H1 (cell line): ENCODE measurements around the gene RUNX1. TPM values are rescaled to one million over a fixed set of nuclear protein-coding genes. Genes with fewer than 3 reads are reported as not detected.

Source experiments
- CTCF ChIA-PET: fragments of 300-600 bp; sonication (Branson Sonifier 250); formaldehyde crosslinking; loops from one replicate; lab custom pipeline; 2021; ENCODE audit not compliant: partially characterized antibody; lab: Charles Lee
- POLR2A ChIA-PET: fragments of 300-600 bp; sonication (Branson Sonifier 250); formaldehyde crosslinking; loops from one replicate; lab custom pipeline; 2021; ENCODE audit warnings: inconsistent platforms; ENCODE audit not compliant: partially characterized antibody; lab: Charles Lee
- DNase-seq, 2 experiments: peaks; one replicate each; pipeline versions ENCODE4 v3.0.0 to v3.0.0-alpha.2; 2010 to 2022; ENCODE audit warnings: low spot score in 2 of 2, low read depth in 1 of 2, mixed read lengths in 1 of 2
- FAIRE-seq: peaks from 2 replicates; lab custom pipeline; 2011; peaks lifted over from hg19 to GRCh38; lab: Jason Lieb, UNC
- H2AFZ ChIP-seq: 2 replicates; pipeline ENCODE4 v1.8.1; 2012; ENCODE audit warnings: low read length, inconsistent platforms
- H2AK5ac ChIP-seq: 2 replicates; pipeline ENCODE4 v1.6.1; 2013; ENCODE audit warnings: low read depth, low read length
- H2BK120ac ChIP-seq: replicated peaks from 2 replicates; pipeline ENCODE3; 2013; ENCODE audit warnings: low read depth, low read length, inconsistent platforms
- H2BK12ac ChIP-seq: 2 replicates; pipeline ENCODE4 v1.6.1; 2013; ENCODE audit warnings: low read depth, low read length
- H2BK15ac ChIP-seq: 2 replicates; pipeline ENCODE4 v1.6.1; 2013; ENCODE audit warnings: low read length
- H2BK20ac ChIP-seq: 2 replicates; pipeline ENCODE4 v1.6.1; 2013; ENCODE audit warnings: low read length
- H2BK5ac ChIP-seq: 2 replicates; pipeline ENCODE4 v1.6.1; 2013; ENCODE audit warnings: low read depth, low read length
- H3K14ac ChIP-seq: 2 replicates; pipeline ENCODE4 v1.6.1; 2013; ENCODE audit warnings: inconsistent platforms; ENCODE audit not compliant: insufficient read length
- H3K18ac ChIP-seq: 2 replicates; pipeline ENCODE4 v1.6.1; 2013; ENCODE audit warnings: low read length; ENCODE audit errors: extremely low read depth
- H3K23ac ChIP-seq: 2 replicates; pipeline ENCODE4 v1.6.1; 2013; ENCODE audit warnings: inconsistent platforms; ENCODE audit not compliant: insufficient read length
- H3K23me2 ChIP-seq: 2 replicates; pipeline ENCODE4 v1.6.1; 2013; ENCODE audit warnings: low read depth, low read length
- H3K27ac ChIP-seq: 2 replicates; pipeline ENCODE4 v1.6.1; 2011; ENCODE audit warnings: low read depth, low read length, inconsistent platforms
- H3K27me3 ChIP-seq, 4 experiments: replicated peaks in 1 of 4; 1 replicate in 1 of 4; 2 replicates in 3 of 4; pipeline versions ENCODE4 v1.6.1 to v1.8.1; 2011 to 2013; ENCODE audit warnings: low read length in 3 of 4, mild to moderate bottlenecking in 3 of 4, inconsistent platforms in 2 of 4, mixed read lengths in 2 of 4, moderate library complexity in 1 of 4; ENCODE audit not compliant: control insufficient read depth in 3 of 4, insufficient read depth in 3 of 4; ENCODE audit errors: extremely low read depth in 1 of 4
- H3K36me3 ChIP-seq, 4 experiments: 2 replicates each; pipeline versions ENCODE4 v1.6.1 to v1.8.1; 2011 to 2013; ENCODE audit warnings: mild to moderate bottlenecking in 4 of 4, low read length in 3 of 4, moderate library complexity in 2 of 4, control low read depth in 1 of 4, inconsistent platforms in 1 of 4; ENCODE audit not compliant: insufficient read depth in 4 of 4, control insufficient read depth in 2 of 4
- H3K4ac ChIP-seq: replicated peaks from 2 replicates; pipeline ENCODE3; 2013; ENCODE audit warnings: low read length, low read depth, mixed read lengths, inconsistent platforms; ENCODE audit not compliant: insufficient read length
- H3K4me1 ChIP-seq, 4 experiments: replicated peaks in 1 of 4; 1 replicate in 1 of 4; 2 replicates in 3 of 4; pipeline versions ENCODE4 v1.6.1 to v1.8.1; 2011 to 2013; ENCODE audit warnings: low read length in 3 of 4, inconsistent platforms in 2 of 4, mixed read lengths in 1 of 4; ENCODE audit not compliant: insufficient read depth in 4 of 4, control insufficient read depth in 3 of 4
- H3K4me2 ChIP-seq, 2 experiments: 2 replicates each; pipeline versions ENCODE4 v1.6.1 to v1.8.1; 2011 to 2013; ENCODE audit warnings: low read depth in 2 of 2, low read length in 2 of 2, control low read depth in 1 of 2, inconsistent platforms in 1 of 2, mild to moderate bottlenecking in 1 of 2; ENCODE audit not compliant: insufficient read depth in 1 of 2
- H3K4me3 ChIP-seq, 4 experiments: fragments of 200-600, 300-600 bp in 1 of 4; sonication (generic), shearing (Covaris generic), sonication (Bioruptor Twin) in 1 of 4; 2 replicates each; pipeline versions ENCODE4 v1.5.1 to v1.8.1; 2011 to 2016; ENCODE audit warnings: low read length in 4 of 4, low read depth in 3 of 4, control low read depth in 2 of 4, inconsistent platforms in 2 of 4, mild to moderate bottlenecking in 2 of 4, mixed read lengths in 1 of 4, moderate library complexity in 1 of 4; ENCODE audit not compliant: insufficient read depth in 2 of 4; ENCODE audit errors: extremely low read depth in 1 of 4
- H3K56ac ChIP-seq: replicated peaks from 2 replicates; pipeline ENCODE3; 2013; ENCODE audit warnings: low read depth, mild to moderate bottlenecking, mixed read lengths, low read length, inconsistent platforms; ENCODE audit not compliant: insufficient read length
- H3K79me1 ChIP-seq: 2 replicates; pipeline ENCODE4 v1.6.1; 2013; ENCODE audit warnings: low read depth, low read length, control low read depth
- H3K79me2 ChIP-seq, 2 experiments: 2 replicates each; pipeline versions ENCODE4 v1.6.1 to v1.8.1; 2012 to 2013; ENCODE audit warnings: low read length in 2 of 2, mild to moderate bottlenecking in 2 of 2, inconsistent platforms in 1 of 2; ENCODE audit not compliant: insufficient read depth in 2 of 2, control insufficient read depth in 1 of 2
- H3K9ac ChIP-seq, 4 experiments: replicated peaks in 1 of 4; 1 replicate in 1 of 4; 2 replicates in 3 of 4; pipeline versions ENCODE4 v1.6.1 to v1.8.1; 2011 to 2013; ENCODE audit warnings: low read depth in 3 of 4, low read length in 3 of 4, control low read depth in 2 of 4, mild to moderate bottlenecking in 2 of 4, moderate library complexity in 2 of 4, inconsistent platforms in 1 of 4; ENCODE audit errors: extremely low read depth in 1 of 4
- H3K9me3 ChIP-seq, 2 experiments: 2 replicates each; pipeline versions ENCODE4 v1.6.1 to v1.8.1; 2012 to 2013; ENCODE audit warnings: mild to moderate bottlenecking in 2 of 2, moderate library complexity in 2 of 2, control low read depth in 1 of 2, inconsistent platforms in 1 of 2, low read depth in 1 of 2, low read length in 1 of 2, mixed read lengths in 1 of 2; ENCODE audit not compliant: insufficient read depth in 2 of 2
- H4K20me1 ChIP-seq, 2 experiments: replicated peaks in 1 of 2; 2 replicates each; pipeline versions ENCODE3 to v1.8.1; 2011 to 2013; ENCODE audit warnings: inconsistent platforms in 2 of 2, low read length in 2 of 2, mild to moderate bottlenecking in 1 of 2; ENCODE audit not compliant: insufficient read depth in 2 of 2, control insufficient read depth in 1 of 2
- H4K5ac ChIP-seq: 2 replicates; pipeline ENCODE4 v1.6.1; 2013; ENCODE audit warnings: low read length, low read depth, mixed read lengths, inconsistent platforms; ENCODE audit not compliant: insufficient read length
- H4K8ac ChIP-seq: 2 replicates; pipeline ENCODE4 v1.8.0; 2013; ENCODE audit warnings: mild to moderate bottlenecking, moderate library complexity, low read length, inconsistent platforms; ENCODE audit not compliant: insufficient read depth; ENCODE audit errors: extremely low read depth
- H4K91ac ChIP-seq: replicated peaks from 2 replicates; pipeline ENCODE3; 2013; ENCODE audit warnings: low read length, mixed read lengths, inconsistent platforms; ENCODE audit not compliant: insufficient read length
- CHD1 ChIP-seq: IDR thresholded peaks from 2 replicates; pipeline ENCODE4 v1.6.1; 2012; ENCODE audit warnings: low read depth, low read length, improper control_type of control experiment
- CTBP2 ChIP-seq: IDR thresholded peaks from 2 replicates; pipeline ENCODE4 v1.7.0; 2011; ENCODE audit warnings: borderline replicate concordance, mild to moderate bottlenecking, moderate library complexity, mixed read lengths, low read length; ENCODE audit not compliant: insufficient read depth, insufficient read length
- EZH2 ChIP-seq: fragments of 200-600 bp; sonication (generic); IDR thresholded peaks from 2 replicates; pipeline ENCODE4 v1.7.1; 2012; ENCODE audit warnings: low read depth, mild to moderate bottlenecking, moderate library complexity, low read length, inconsistent platforms; ENCODE audit not compliant: severe bottlenecking
- FOSL1 ChIP-seq: IDR thresholded peaks from 2 replicates; pipeline ENCODE4 v1.6.1; 2011; ENCODE audit warnings: mild to moderate bottlenecking, low read depth, low read length, moderate library complexity; ENCODE audit not compliant: insufficient read depth
- KDM1A ChIP-seq: fragments of 200-600, 300-600 bp; sonication (generic); IDR thresholded peaks from 2 replicates; pipeline ENCODE4 v1.7.1; 2016; ENCODE audit warnings: mild to moderate bottlenecking, low read length, borderline replicate concordance
- KDM5A ChIP-seq: fragments of 200-600 bp; IDR thresholded peaks from 2 replicates; pipeline ENCODE4 v1.7.1; 2012; ENCODE audit warnings: mild to moderate bottlenecking, low read length, inconsistent platforms, mixed read lengths
- MAFK ChIP-seq: IDR thresholded peaks from 2 replicates; pipeline ENCODE4 v1.6.1; 2012; ENCODE audit warnings: low read depth, mild to moderate bottlenecking, improper control_type of control experiment, low read length
- POU5F1 ChIP-seq: IDR thresholded peaks from 2 replicates; pipeline ENCODE4 v1.6.1; 2011; ENCODE audit warnings: low read depth, mild to moderate bottlenecking, low read length, moderate library complexity
- SAP30 ChIP-seq: fragments of 300-600 bp; sonication (generic); IDR thresholded peaks from 2 replicates; pipeline ENCODE4 v1.7.1; 2012; ENCODE audit warnings: low read length, moderate library complexity, mild to moderate bottlenecking, inconsistent platforms; ENCODE audit not compliant: insufficient read depth, insufficient replicate concordance
- SP1 ChIP-seq: IDR thresholded peaks from 2 replicates; pipeline ENCODE4 v1.6.1; 2011; ENCODE audit warnings: low read depth, low read length
- TCF12 ChIP-seq: IDR thresholded peaks from 2 replicates; pipeline ENCODE4 v1.6.1; 2011; ENCODE audit warnings: low read depth, mild to moderate bottlenecking, low read length
- YY1 ChIP-seq: IDR thresholded peaks from 2 replicates; pipeline ENCODE4 v1.6.1; 2011; ENCODE audit warnings: low read depth, mild to moderate bottlenecking, low read length
- ZNF274 ChIP-seq: IDR thresholded peaks from 2 replicates; pipeline ENCODE4 v1.7.0; 2012; ENCODE audit warnings: low read length, borderline replicate concordance; ENCODE audit errors: extremely low read depth
- WGBS, 2 experiments: shearing (Covaris generic) in 1 of 2; methylation state at CpG; one replicate each; pipeline versions ENCODE4 v1.1.6 to v1.1.7; 2013 to 2015; ENCODE audit warnings: low lambda C conversion rate in 2 of 2, mixed read lengths in 2 of 2, inconsistent platforms in 1 of 2, low coverage in 1 of 2, missing lambda C conversion rate in 1 of 2; ENCODE audit not compliant: insufficient replicate concordance in 2 of 2, insufficient coverage in 1 of 2, insufficient read length in 1 of 2; ENCODE audit errors: extremely low coverage in 1 of 2, missing lambda C conversion rate in 1 of 2; 5-methylcytosine and 5-hydroxymethylcytosine counted together
- polyA plus RNA-seq, 7 experiments: library from polyadenylated mRNA; depleted of rRNA in 3 of 7; stranded (reverse) in 5 of 7; unstranded in 2 of 7; fragments of >200 nt in 5 of 7; fragments of 200-250 nt in 2 of 7; gene quantifications; 1 replicate in 5 of 7; 2 replicates in 1 of 7; 4 replicates in 1 of 7; pipeline versions ENCODE4 v1.2.1 to v1.2.3, GENCODE V29; 2011 to 2013; ENCODE audit warnings: missing spikeins in 2 of 7, mixed read lengths in 2 of 7
- total RNA-seq: library from RNA; stranded (reverse); fragmentation: NEBNext Ultra II Directional; extraction: Animal tissue kit (Norgen Biotek cat#: 25700); gene quantifications from 2 replicates; pipeline ENCODE4 v1.2.1, GENCODE V29; 2021
- TF ChIP-seq, protein P1 (sequence below): IDR thresholded peaks from 2 replicates; pipeline ENCODE4 v1.6.1; 2012; ENCODE audit warnings: inconsistent platforms

RUNX1 gene
- total and polyA plus RNA-seq, 2 of the 8 experiments (the other 6 are each of a cell fraction or from before 2014, with no cell fraction given), result 0.20 to 0.60 TPM

DNA sequence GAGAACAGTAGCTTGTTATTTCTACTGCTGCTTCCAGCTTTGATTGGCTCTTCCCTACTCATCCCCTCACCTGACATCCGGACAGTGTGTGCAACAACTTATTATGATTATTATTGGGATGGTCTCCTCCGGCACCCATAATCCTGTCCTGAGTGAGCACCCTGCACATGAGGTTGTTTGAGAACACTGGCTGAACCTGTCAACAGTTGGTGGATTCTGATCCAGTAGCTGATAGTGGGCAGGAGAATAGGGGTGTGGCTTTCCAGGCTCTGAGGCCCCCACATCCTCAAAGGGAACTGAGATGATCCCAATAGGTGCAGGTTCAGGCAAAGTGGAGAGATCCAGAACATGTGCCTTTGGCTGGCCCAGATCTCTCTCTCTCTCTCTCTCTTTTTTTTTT lies 60.5 kb downstream of the RUNX1 start:
- FAIRE-seq, result no peak
- Histone ChIP-seq H3K27ac (no peak overlapping the region), H3K79me1 (no peaks in the 10 kb centered on the region), H4K20me1 (no peaks in the 10 kb centered on the region), H2AK5ac (no peak overlapping the region), H2BK12ac (no peak overlapping the region), H3K56ac (no peak overlapping the region), H3K4me3 (no peak overlapping the region), H2BK15ac (no peak overlapping the region), H2BK20ac (no peak overlapping the region), H3K4me1 (peaks cover 0 to 5% (median 0%) of the 10 kb centered on the region in 4 experiments; a peak in 1 of 7 replicates), H4K8ac (no peak overlapping the region), H2AFZ (no peak overlapping the region), H3K9me3 (no peaks in the 10 kb centered on the region), H3K27me3 (no peaks in the 10 kb centered on the region; a peak in 1 of 7 replicates), H3K18ac (no peak overlapping the region), H3K79me2 (no peaks in the 10 kb centered on the region), H3K36me3 (no peaks in the 10 kb centered on the region), H3K4ac (no peak overlapping the region), H3K23me2 (peaks cover 4% of the 10 kb centered on the region; the same call in 1 of the 2 replicates), H2BK5ac (no peak overlapping the region), H2BK120ac (no peak overlapping the region), H3K14ac (no peak overlapping the region), H3K23ac (no peak overlapping the region), H3K9ac (no peak overlapping the region), H3K4me2 (no peak overlapping the region), H4K5ac (no peak overlapping the region), H4K91ac (no peak overlapping the region)
- POLR2A ChIA-PET, result no interaction called here
- DNase-seq, result no peak
- 94% methylated on average over 2 of the region's 2 CpGs; no CpG with 5 or more reads in 1 of the 2 experiments for WGBS, 2 experiments
- CTCF ChIA-PET, result interaction anchor here (0.7 to 1.9 kb wide), 6 partner anchors 11 to 587 kb away, joined by 3 to 12 read pairs (median 4); no protein-coding TSS in a partner anchor
- no peak for TF ChIP-seq TCF12
- no peak for TF ChIP-seq FOSL1
- TF ChIP-seq CTBP2, result no peak
- TF ChIP-seq YY1, result no peak
- no peak for TF ChIP-seq KDM1A
- TF ChIP-seq SP1, result no peak
- no peak for TF ChIP-seq KDM5A
- no peak for TF ChIP-seq POU5F1
- TF ChIP-seq SAP30, result no peak
- no peak for TF ChIP-seq CHD1
- TF ChIP-seq, protein P1, sequence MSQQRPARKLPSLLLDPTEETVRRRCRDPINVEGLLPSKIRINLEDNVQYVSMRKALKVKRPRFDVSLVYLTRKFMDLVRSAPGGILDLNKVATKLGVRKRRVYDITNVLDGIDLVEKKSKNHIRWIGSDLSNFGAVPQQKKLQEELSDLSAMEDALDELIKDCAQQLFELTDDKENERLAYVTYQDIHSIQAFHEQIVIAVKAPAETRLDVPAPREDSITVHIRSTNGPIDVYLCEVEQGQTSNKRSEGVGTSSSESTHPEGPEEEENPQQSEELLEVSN, result no peak
- no peak for TF ChIP-seq EZH2
- no peak for TF ChIP-seq ZNF274
- no peak for TF ChIP-seq MAFK
